OCI-LY3 (cell line): Measurements from ENCODE around the gene SH3RF3.

Experiments
- CTCF ChIP-seq: fragments of 200-600, 300-600 bp; sonication (generic); IDR thresholded peaks from 2 replicates; pipeline ENCODE4 v1.5.1; 2014; ENCODE audit warnings: antibody characterized with exemption, low read length, low read depth
- EZH2phosphoT487 ChIP-seq: fragments of 200-600 bp; shearing (Covaris generic); IDR thresholded peaks from 2 replicates; pipeline ENCODE4 v1.6.1; 2018; ENCODE audit warnings: antibody characterized with exemption, mixed run types, low read depth

GRCh38 chr2:109498906-109499305, 369.9 kb downstream of the SH3RF3 start:
- TF ChIP-seq CTCF (no peak), EZH2phosphoT487 (no peak)
